ENCODE results near the gene NARF. TPM values are rescaled to one million over a fixed set of nuclear protein-coding genes. Genes with fewer than 3 reads are reported as not detected.
"Not testable (repeated sequence)": the region's sequence is repeated elsewhere in the genome, so short reads cannot be mapped to it uniquely, and the experiment has no call there.

NARF gene
- total RNA-seq, 1 experiment from 2014 or later: 37.7 TPM

GRCh38 chr17:82528484-82529265 is 70.1 kb downstream of the NARF start:
- peak; percentile 91 for DNase-seq (ENCODE audit: extremely low read depth, low read depth)

GRCh38 chr17:82529914-82530300 is 71.4 kb downstream of the NARF start:
- DNase-seq (ENCODE audit: extremely low read depth, low read depth): no peak

GRCh38 chr17:82531431-82531881 is 72.9 kb downstream of the NARF start:
- DNase-seq (ENCODE audit: extremely low read depth, low read depth): no peak

- DNase-seq (ENCODE audit: extremely low read depth, low read depth): no peak
Observed at GRCh38 chr17:82534401-82534812, 75.9 kb downstream of the NARF start.

GRCh38 chr17:82536512-82537201 is 78.1 kb downstream of the NARF start:
- DNase-seq (ENCODE audit: extremely low read depth, low read depth): no peak

GRCh38 chr17:82537228-82537627 is 78.7 kb downstream of the NARF start:
- not testable (repeated sequence) for DNase-seq (ENCODE audit: extremely low read depth, low read depth)

GRCh38 chr17:82539076-82539475 is 80.5 kb downstream of the NARF start:
- DNase-seq (ENCODE audit: extremely low read depth, low read depth): not testable (repeated sequence)

Small RNA genes within 50 kb of the gene (small RNA-seq; reads per million reads assigned to genes)
- gene RF00019: 0 reads per million in 2 experiments

Other genes starting within 250 kb of the NARF start
- gene CCDC57, start 245.9 kb upstream of the NARF start, total RNA-seq (2014; rRNA removed; shearing (Covaris generic)): 21.2 and 21.3 TPM in 2 replicates
- 217 and 220 TPM in 2 replicates for gene SLC16A3, start 229.7 kb upstream of the NARF start, total RNA-seq (2014; rRNA removed; shearing (Covaris generic))
- gene CSNK1D, start 185.0 kb upstream of the NARF start, total RNA-seq (2014; rRNA removed; shearing (Covaris generic)): 26.6 and 31.6 TPM in 2 replicates
- gene CD7, start 141.1 kb upstream of the NARF start, total RNA-seq (2014; rRNA removed; shearing (Covaris generic)): 0.32 TPM in 1 of 2 replicates, not detected in the other
- gene SECTM1, start 125.0 kb upstream of the NARF start, total RNA-seq (2014; rRNA removed; shearing (Covaris generic)): 13.0 and 19.3 TPM in 2 replicates
- 0.20 and 0.57 TPM in 2 replicates for gene TEX19, start 99.5 kb upstream of the NARF start, total RNA-seq (2014; rRNA removed; shearing (Covaris generic))
- not detected in 2 replicates for gene UTS2R, start 87.0 kb upstream of the NARF start, total RNA-seq (2014; rRNA removed; shearing (Covaris generic))
- gene HEXD, start 40.4 kb upstream of the NARF start, total RNA-seq (2014; rRNA removed; shearing (Covaris generic)): 8.8 and 14.1 TPM in 2 replicates
- 30.8 and 31.7 TPM in 2 replicates for gene OGFOD3, start 40.2 kb upstream of the NARF start, total RNA-seq (2014; rRNA removed; shearing (Covaris generic))
- 39.5 TPM in 2 replicates for gene CYBC1, start 8.0 kb upstream of the NARF start, total RNA-seq (2014; rRNA removed; shearing (Covaris generic))
- 43.9 and 45.9 TPM in 2 replicates for gene FOXK2, start 61.0 kb downstream of the NARF start, total RNA-seq (2014; rRNA removed; shearing (Covaris generic))
- 102 and 107 TPM in 2 replicates for gene WDR45B, start 189.7 kb downstream of the NARF start, total RNA-seq (2014; rRNA removed; shearing (Covaris generic))
- gene RAB40B, start 240.0 kb downstream of the NARF start, total RNA-seq (2014; rRNA removed; shearing (Covaris generic)): 5.0 and 7.6 TPM in 2 replicates

All from NCI-H460 (cell line).